Liver (tissue), 3 donors: ENCODE results near the gene GABRA4.

ENCODE experiments used
- ATF3 ChIP-seq: IDR thresholded peaks from 2 replicates; pipeline ENCODE4 v1.6.1; 2016; ENCODE audit warnings: antibody characterized with exemption
- EGR1 ChIP-seq, 2 donors: IDR thresholded peaks; 2 replicates each; pipeline ENCODE4 v1.6.1; 2016 to 2018; ENCODE audit warnings: antibody characterized with exemption in 2 of 2, low read depth in 2 of 2
- JUND ChIP-seq, 2 donors: IDR thresholded peaks; 2 replicates each; pipeline ENCODE4 v1.6.1; 2016; ENCODE audit warnings: antibody characterized with exemption in 2 of 2
- MAX ChIP-seq: IDR thresholded peaks from 2 replicates; pipeline ENCODE4 v1.6.1; 2016; ENCODE audit warnings: antibody characterized with exemption
- REST ChIP-seq: IDR thresholded peaks from 2 replicates; pipeline ENCODE4 v1.6.1; 2016; ENCODE audit warnings: antibody characterized with exemption, mild to moderate bottlenecking
- RXRA ChIP-seq, 2 donors: IDR thresholded peaks; 2 replicates each; pipeline ENCODE4 v1.6.1; 2017 to 2018; ENCODE audit warnings: antibody characterized with exemption in 2 of 2, mild to moderate bottlenecking in 1 of 2
- TAF1 ChIP-seq: conservative IDR thresholded peaks from 2 replicates; pipeline ENCODE4 v1.6.1; 2016; ENCODE audit warnings: antibody characterized with exemption, mild to moderate bottlenecking
- TF ChIP-seq, protein P1 (sequence below): fragments of 150-350 bp; IDR thresholded peaks from 2 replicates; pipeline ENCODE4 v1.5.1; 2017; ENCODE audit warnings: improper control_type of control experiment, low read depth, low read length; ENCODE audit not compliant: missing input control
- donor health status: healthy.
- donor health status: healthy.

DNA sequence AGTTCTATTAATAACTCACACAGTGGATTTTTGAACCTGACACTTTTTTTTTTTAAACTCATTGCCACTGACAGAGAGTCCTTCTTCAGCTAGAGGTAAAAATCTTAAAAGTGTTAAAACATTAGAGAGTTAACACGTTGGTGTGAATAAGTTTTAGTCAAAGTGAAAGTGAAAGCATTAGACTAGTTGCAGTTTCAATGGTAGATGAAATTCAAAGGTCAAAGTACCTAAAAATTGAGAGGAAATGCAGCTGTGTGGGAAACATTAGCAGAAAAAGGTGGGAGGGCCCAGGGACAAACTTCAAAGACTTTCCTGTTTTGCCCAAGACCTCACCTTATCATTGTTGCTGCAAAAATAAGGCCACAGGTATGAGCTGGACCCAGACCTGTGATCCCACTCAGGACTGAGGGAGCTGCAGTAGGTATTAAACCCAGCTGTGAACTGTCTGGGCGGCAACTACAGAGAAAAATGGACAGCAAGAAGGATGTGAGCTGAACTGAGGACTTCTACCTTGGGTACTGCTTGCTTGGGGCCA lies 17.6 kb upstream of the GABRA4 start:
- TF ChIP-seq, protein P1, sequence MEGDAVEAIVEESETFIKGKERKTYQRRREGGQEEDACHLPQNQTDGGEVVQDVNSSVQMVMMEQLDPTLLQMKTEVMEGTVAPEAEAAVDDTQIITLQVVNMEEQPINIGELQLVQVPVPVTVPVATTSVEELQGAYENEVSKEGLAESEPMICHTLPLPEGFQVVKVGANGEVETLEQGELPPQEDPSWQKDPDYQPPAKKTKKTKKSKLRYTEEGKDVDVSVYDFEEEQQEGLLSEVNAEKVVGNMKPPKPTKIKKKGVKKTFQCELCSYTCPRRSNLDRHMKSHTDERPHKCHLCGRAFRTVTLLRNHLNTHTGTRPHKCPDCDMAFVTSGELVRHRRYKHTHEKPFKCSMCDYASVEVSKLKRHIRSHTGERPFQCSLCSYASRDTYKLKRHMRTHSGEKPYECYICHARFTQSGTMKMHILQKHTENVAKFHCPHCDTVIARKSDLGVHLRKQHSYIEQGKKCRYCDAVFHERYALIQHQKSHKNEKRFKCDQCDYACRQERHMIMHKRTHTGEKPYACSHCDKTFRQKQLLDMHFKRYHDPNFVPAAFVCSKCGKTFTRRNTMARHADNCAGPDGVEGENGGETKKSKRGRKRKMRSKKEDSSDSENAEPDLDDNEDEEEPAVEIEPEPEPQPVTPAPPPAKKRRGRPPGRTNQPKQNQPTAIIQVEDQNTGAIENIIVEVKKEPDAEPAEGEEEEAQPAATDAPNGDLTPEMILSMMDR, result no peak
- no peak for TF ChIP-seq MAX
- TF ChIP-seq JUND (IDR thresholded peaks at IDR 0.05), result no peak
- no peak for TF ChIP-seq RXRA (IDR thresholded peaks at IDR 0.05)
- no peak for TF ChIP-seq REST
- TF ChIP-seq TAF1, result no peak
- no peak for TF ChIP-seq EGR1 (IDR thresholded peaks at IDR 0.05; ENCODE audit: low read depth in 2 of 2)
- no peak for TF ChIP-seq ATF3
